ENCODE data around the gene SEPTIN8. TPM values are rescaled to one million over a fixed set of nuclear protein-coding genes. Genes with fewer than 3 reads are reported as not detected.

Gene SEPTIN8
- total and polyA plus RNA-seq, 10 donors = 6.1 to 29.8 (median 17.9) TPM

DNA sequence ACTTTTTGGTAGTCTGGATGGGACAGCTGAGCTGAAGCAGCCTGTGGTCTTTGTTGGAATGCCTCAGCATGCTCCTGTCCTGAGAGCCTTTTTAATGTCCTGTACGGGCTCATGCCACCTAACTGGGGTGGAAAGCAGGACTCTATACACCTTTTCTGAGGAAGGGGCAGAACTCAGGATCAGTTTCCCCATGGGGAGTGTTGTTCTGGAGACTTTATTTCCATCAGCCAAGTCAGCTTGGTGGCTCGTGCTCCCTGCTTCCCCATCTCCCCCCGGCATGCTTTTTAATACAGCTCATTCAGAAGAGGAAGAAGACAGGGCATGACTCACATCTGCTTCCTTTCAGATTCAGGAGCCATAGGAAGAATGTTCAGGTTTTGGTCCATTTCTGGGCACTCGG is 5.1 kb upstream of the SEPTIN8 start:
- TF ChIP-seq POLR2A (IDR thresholded peaks at IDR 0.05) (no peak), POLR2AphosphoS5 (IDR thresholded peaks at IDR 0.05) (no peak)
- TF ChIP-seq, protein P1, sequence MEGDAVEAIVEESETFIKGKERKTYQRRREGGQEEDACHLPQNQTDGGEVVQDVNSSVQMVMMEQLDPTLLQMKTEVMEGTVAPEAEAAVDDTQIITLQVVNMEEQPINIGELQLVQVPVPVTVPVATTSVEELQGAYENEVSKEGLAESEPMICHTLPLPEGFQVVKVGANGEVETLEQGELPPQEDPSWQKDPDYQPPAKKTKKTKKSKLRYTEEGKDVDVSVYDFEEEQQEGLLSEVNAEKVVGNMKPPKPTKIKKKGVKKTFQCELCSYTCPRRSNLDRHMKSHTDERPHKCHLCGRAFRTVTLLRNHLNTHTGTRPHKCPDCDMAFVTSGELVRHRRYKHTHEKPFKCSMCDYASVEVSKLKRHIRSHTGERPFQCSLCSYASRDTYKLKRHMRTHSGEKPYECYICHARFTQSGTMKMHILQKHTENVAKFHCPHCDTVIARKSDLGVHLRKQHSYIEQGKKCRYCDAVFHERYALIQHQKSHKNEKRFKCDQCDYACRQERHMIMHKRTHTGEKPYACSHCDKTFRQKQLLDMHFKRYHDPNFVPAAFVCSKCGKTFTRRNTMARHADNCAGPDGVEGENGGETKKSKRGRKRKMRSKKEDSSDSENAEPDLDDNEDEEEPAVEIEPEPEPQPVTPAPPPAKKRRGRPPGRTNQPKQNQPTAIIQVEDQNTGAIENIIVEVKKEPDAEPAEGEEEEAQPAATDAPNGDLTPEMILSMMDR (IDR thresholded peaks at IDR 0.05 in 8 of 11, conservative IDR thresholded peaks at IDR 0.05 in 3 of 11) = no peak
- Histone ChIP-seq H3K4me3 (peak overlapping the region in 1 of 8 donors; percentile 4), H3K9me3 (no peaks in the 10 kb centered on the region), H3K4me1 (peaks cover 0 to 18% (median 14%) of the 10 kb centered on the region in 6 donors), H3K27ac (no peak overlapping the region), H3K27me3 (replicated peaks in 1 of 7) (peaks cover 0 to 64% (median 17%) of the 10 kb centered on the region in 7 donors), H3K36me3 (no peaks in the 10 kb centered on the region)
- intact Hi-C loops (cut with DNase I; ENCODE audit: low total_unique reads) = no loop called here
- DNase-seq = no peak
- 18 to 27% (median 23%) methylated on average over 4 of the region's 4 CpGs for WGBS, 5 donors

GRCh38 chr5:132781029-132781428 is 4.0 kb upstream of the SEPTIN8 start:
- intact Hi-C loops (cut with DNase I; ENCODE audit: low total_unique reads) = no loop called here
- H3K27ac ChIP-seq = no peak overlapping the region
- TF ChIP-seq POLR2A (IDR thresholded peaks at IDR 0.05) = no peak
- no peak for TF ChIP-seq POLR2AphosphoS5 (IDR thresholded peaks at IDR 0.05)
- TF ChIP-seq, protein P1 (IDR thresholded peaks at IDR 0.05 in 8 of 11, conservative IDR thresholded peaks at IDR 0.05 in 3 of 11) = no peak
- H3K27me3 ChIP-seq (replicated peaks in 1 of 7) = peaks cover 0 to 75% (median 20%) of the 10 kb centered on the region in 7 donors
- peaks cover 0 to 26% (median 21%) of the 10 kb centered on the region in 6 donors for H3K4me1 ChIP-seq
- WGBS, 5 donors = 92 to 94% (median 93%) methylated on average over 4 of the region's 4 CpGs
- no peak for DNase-seq
- H3K9me3 ChIP-seq = no peaks in the 10 kb centered on the region
- no peaks in the 10 kb centered on the region for H3K36me3 ChIP-seq
- no peak overlapping the region for H3K4me3 ChIP-seq

- TF ChIP-seq POLR2AphosphoS5 (IDR thresholded peaks at IDR 0.05) (no peak), POLR2A (IDR thresholded peaks at IDR 0.05) (no peak)
- TF ChIP-seq, protein P1 (IDR thresholded peaks at IDR 0.05 in 8 of 11, conservative IDR thresholded peaks at IDR 0.05 in 3 of 11) = no peak
Measured at GRCh38 chr5:132780577-132780976, 3.5 kb upstream of the SEPTIN8 start.

GRCh38 chr5:132779961-132780360 is 2.9 kb upstream of the SEPTIN8 start:
- Histone ChIP-seq H3K36me3 (no peaks in the 10 kb centered on the region), H3K27me3 (replicated peaks in 1 of 7) (peaks cover 0 to 72% (median 20%) of the 10 kb centered on the region in 7 donors), H3K27ac (no peak overlapping the region), H3K9me3 (no peaks in the 10 kb centered on the region), H3K4me3 (no peak overlapping the region), H3K4me1 (peaks cover 0 to 37% (median 28%) of the 10 kb centered on the region in 6 donors)
- DNase-seq = no peak
- WGBS, 5 donors = 92 to 99% (median 95%) methylated on average over 3 of the region's 3 CpGs
- TF ChIP-seq POLR2A (IDR thresholded peaks at IDR 0.05) (no peak), POLR2AphosphoS5 (IDR thresholded peaks at IDR 0.05) (no peak)
- TF ChIP-seq, protein P1 (IDR thresholded peaks at IDR 0.05 in 8 of 11, conservative IDR thresholded peaks at IDR 0.05 in 3 of 11) = no peak
- intact Hi-C loops (cut with DNase I; ENCODE audit: low total_unique reads) = no loop called here

More at GRCh38 chr5:132780577-132780976, 3.5 kb upstream of the SEPTIN8 start:
- 65 to 85% (median 75%) methylated on average over 1 of the region's 1 CpG for WGBS, 5 donors
- no peaks in the 10 kb centered on the region for H3K36me3 ChIP-seq
- no peak for DNase-seq
- peaks cover 0 to 76% (median 20%) of the 10 kb centered on the region in 7 donors for H3K27me3 ChIP-seq (replicated peaks in 1 of 7)
- H3K4me1 ChIP-seq = peaks cover 0 to 31% (median 25%) of the 10 kb centered on the region in 6 donors
- H3K9me3 ChIP-seq = no peaks in the 10 kb centered on the region
- no peak overlapping the region for H3K4me3 ChIP-seq
- no peak overlapping the region for H3K27ac ChIP-seq
- intact Hi-C loops (cut with DNase I; ENCODE audit: low total_unique reads) = no loop called here
